Keratinocyte (primary cell): ENCODE results near the gene ME1.

Experiments
- CTCF ChIP-seq, 3 experiments: IDR thresholded peaks in 1 of 3; conservative IDR thresholded peaks in 1 of 3; optimal IDR thresholded peaks in 1 of 3; 2 replicates in 2 of 3; 3 replicates in 1 of 3; pipeline versions ENCODE3 to v1.5.1; 2011; ENCODE audit warnings: low read length in 3 of 3, mild to moderate bottlenecking in 3 of 3, moderate library complexity in 2 of 3, control low read depth in 1 of 3, inconsistent platforms in 1 of 3; ENCODE audit not compliant: insufficient read depth in 2 of 3; ENCODE audit errors: extremely low read depth in 1 of 3
- EZH2 ChIP-seq: IDR thresholded peaks from one replicate; pipeline ENCODE4 v1.6.1; 2012; ENCODE audit warnings: inconsistent platforms, mild to moderate bottlenecking, low read length, moderate library complexity

- TF ChIP-seq CTCF (optimal IDR thresholded peaks at IDR 0.05 in 1 of 3, IDR thresholded peaks at IDR 0.05 in 1 of 3, conservative IDR thresholded peaks at IDR 0.05 in 1 of 3; ENCODE audit: extremely low read depth in 1 of 3, insufficient read depth in 2 of 3, low read length in 3 of 3) (no peak), EZH2 (no peak)
These were observed 210.7 kb downstream of the ME1 start for GRCh38 chr6:83220121-83220520.
